Smooth muscle cell (in vitro differentiated cells): Measurements from ENCODE around the gene RND3. TPM values are rescaled to one million over a fixed set of nuclear protein-coding genes. Genes with fewer than 3 reads are reported as not detected.

Experiments used
- DNase-seq: peaks from one replicate; lab custom pipeline; 2025; ENCODE audit not compliant: unreplicated experiment; lab: John Stamatoyannopoulos, UW
- H2AFZ ChIP-seq: fragments of 200-600 bp; sonication (generic); 2 replicates; pipeline ENCODE4 v1.6.0; 2016; ENCODE audit warnings: antibody characterized with exemption, low read depth, mild to moderate bottlenecking
- H3F3A ChIP-seq: fragments of 200-600 bp; sonication (generic); 2 replicates; pipeline ENCODE4 v1.6.0; 2017; ENCODE audit warnings: antibody characterized with exemption, low read depth
- H3K27ac ChIP-seq: fragments of 200-600 bp; sonication (generic); 2 replicates; pipeline ENCODE4 v1.5.1; 2016; ENCODE audit warnings: low read depth, mild to moderate bottlenecking
- H3K27me3 ChIP-seq: fragments of 200-600 bp; sonication (generic); 2 replicates; pipeline ENCODE4 v1.6.1; 2016; ENCODE audit warnings: low read depth, mild to moderate bottlenecking
- H3K36me3 ChIP-seq: fragments of 200-600 bp; sonication (generic); 2 replicates; pipeline ENCODE4 v1.5.1; 2016; ENCODE audit warnings: low read depth
- H3K4me1 ChIP-seq: fragments of 200-600 bp; sonication (generic); 2 replicates; pipeline ENCODE4 v1.5.1; 2016; ENCODE audit warnings: low read depth
- H3K4me2 ChIP-seq: fragments of 200-600 bp; sonication (generic); 2 replicates; pipeline ENCODE4 v1.6.0; 2016; ENCODE audit warnings: mild to moderate bottlenecking
- H3K4me3 ChIP-seq: fragments of 200-600 bp; sonication (generic); 2 replicates; pipeline ENCODE4 v1.5.1; 2016; ENCODE audit warnings: mild to moderate bottlenecking
- H3K79me2 ChIP-seq: fragments of 200-600 bp; sonication (generic); 2 replicates; pipeline ENCODE4 v1.6.0; 2016; ENCODE audit warnings: low read depth, mild to moderate bottlenecking
- H3K9ac ChIP-seq: fragments of 200-600 bp; sonication (generic); 2 replicates; pipeline ENCODE4 v1.6.0; 2016; ENCODE audit warnings: low read depth
- H3K9me3 ChIP-seq: fragments of 200-600 bp; sonication (generic); replicated peaks from 2 replicates; pipeline ENCODE4 v1.5.1; 2016; ENCODE audit warnings: low read depth
- H4K20me1 ChIP-seq: fragments of 200-600 bp; sonication (generic); 2 replicates; pipeline ENCODE4 v1.6.0; 2016; ENCODE audit warnings: low read depth
- WGBS: methylation state at CpG from one replicate; pipeline ENCODE4 v1.1.7; 2016; ENCODE audit warnings: low lambda C conversion rate; 5-methylcytosine and 5-hydroxymethylcytosine counted together
- polyA plus RNA-seq: library from polyadenylated mRNA; unstranded; fragments of >200 nt; fragmentation: Nextera tagmentation; extraction: Ambion mirVana; gene quantifications from 2 replicates; pipeline ENCODE4 v1.2.1, GENCODE V29; 2016
- total RNA-seq: library from RNA; depleted of rRNA; stranded (reverse); fragments of >200 nt; gene quantifications from 2 replicates; pipeline ENCODE4 v1.2.3, GENCODE V29; 2014
- TF ChIP-seq, protein P1 (sequence below): fragments of 200-600 bp; sonication (generic); IDR thresholded peaks from 2 replicates; pipeline ENCODE4 v1.5.1; 2017; ENCODE audit warnings: borderline replicate concordance, mild to moderate bottlenecking, antibody characterized with exemption; ENCODE audit not compliant: insufficient read depth, poor library complexity, severe bottlenecking

The RND3 gene
- total and polyA plus RNA-seq, 2 experiments from 2014 or later, result 125 to 256 TPM

DNA sequence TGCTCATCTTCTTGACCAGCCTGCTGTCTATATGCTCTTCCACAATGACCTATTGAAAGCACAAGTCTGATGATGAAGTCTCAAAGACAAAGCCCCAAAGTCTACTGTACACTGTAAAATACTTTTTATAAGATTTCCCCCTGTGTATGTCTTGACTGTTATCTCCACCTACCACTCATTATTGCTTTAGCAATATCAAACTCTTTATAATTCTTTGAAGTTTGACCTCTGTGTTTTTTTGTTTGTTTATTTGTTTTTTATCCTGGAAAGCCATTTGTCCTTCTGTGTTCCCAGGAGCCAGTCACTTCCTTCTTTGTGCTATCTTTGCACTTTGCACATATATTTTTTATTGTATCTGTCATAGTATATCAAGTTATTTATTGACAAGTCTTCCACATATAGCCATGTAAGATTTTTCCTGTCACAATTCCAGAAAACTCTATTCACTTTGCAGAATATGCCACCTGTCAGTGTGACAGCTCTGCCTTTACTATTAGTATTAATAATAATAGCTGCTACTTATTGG lies 66.3 kb downstream of the RND3 start:
- Histone ChIP-seq H3K36me3 (no peaks in the 10 kb centered on the region), H3K4me1 (peaks cover 7% of the 10 kb centered on the region), H3K4me2 (no peak overlapping the region), H3K27ac (no peak overlapping the region), H2AFZ (no peak overlapping the region), H3K9ac (no peak overlapping the region), H3K27me3 (no peaks in the 10 kb centered on the region), H3K4me3 (no peak overlapping the region), H3K79me2 (no peaks in the 10 kb centered on the region), H4K20me1 (no peaks in the 10 kb centered on the region), H3F3A (no peaks in the 10 kb centered on the region), H3K9me3 (no peaks in the 10 kb centered on the region)
- TF ChIP-seq, protein P1, sequence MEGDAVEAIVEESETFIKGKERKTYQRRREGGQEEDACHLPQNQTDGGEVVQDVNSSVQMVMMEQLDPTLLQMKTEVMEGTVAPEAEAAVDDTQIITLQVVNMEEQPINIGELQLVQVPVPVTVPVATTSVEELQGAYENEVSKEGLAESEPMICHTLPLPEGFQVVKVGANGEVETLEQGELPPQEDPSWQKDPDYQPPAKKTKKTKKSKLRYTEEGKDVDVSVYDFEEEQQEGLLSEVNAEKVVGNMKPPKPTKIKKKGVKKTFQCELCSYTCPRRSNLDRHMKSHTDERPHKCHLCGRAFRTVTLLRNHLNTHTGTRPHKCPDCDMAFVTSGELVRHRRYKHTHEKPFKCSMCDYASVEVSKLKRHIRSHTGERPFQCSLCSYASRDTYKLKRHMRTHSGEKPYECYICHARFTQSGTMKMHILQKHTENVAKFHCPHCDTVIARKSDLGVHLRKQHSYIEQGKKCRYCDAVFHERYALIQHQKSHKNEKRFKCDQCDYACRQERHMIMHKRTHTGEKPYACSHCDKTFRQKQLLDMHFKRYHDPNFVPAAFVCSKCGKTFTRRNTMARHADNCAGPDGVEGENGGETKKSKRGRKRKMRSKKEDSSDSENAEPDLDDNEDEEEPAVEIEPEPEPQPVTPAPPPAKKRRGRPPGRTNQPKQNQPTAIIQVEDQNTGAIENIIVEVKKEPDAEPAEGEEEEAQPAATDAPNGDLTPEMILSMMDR, result no peak
- no peak for DNase-seq

DNA sequence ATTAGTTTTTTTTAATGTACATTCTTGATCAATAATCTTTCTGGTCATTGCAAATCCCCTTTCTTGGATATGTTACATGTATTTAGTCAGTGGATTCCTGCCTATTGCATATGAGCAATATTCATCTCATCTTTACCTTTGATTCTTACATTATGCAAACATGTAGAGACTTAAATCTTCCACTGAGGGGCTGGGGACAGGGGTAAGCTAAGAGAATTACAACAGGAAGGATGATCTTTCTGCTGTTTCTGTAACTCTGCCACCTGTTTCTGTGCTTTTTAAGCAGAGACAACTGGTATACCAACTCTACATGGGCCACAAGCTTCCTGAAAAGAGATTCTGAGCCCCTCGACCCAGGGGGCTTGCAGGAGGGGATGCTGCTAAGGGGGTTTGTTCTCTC lies 68.6 kb downstream of the RND3 start:
- Histone ChIP-seq H3F3A (no peaks in the 10 kb centered on the region), H3K4me1 (no peaks in the 10 kb centered on the region), H3K4me3 (no peak overlapping the region), H3K9ac (no peak overlapping the region), H4K20me1 (no peaks in the 10 kb centered on the region), H2AFZ (no peak overlapping the region), H3K79me2 (no peaks in the 10 kb centered on the region), H3K36me3 (no peaks in the 10 kb centered on the region), H3K4me2 (no peak overlapping the region), H3K27ac (no peak overlapping the region), H3K27me3 (no peaks in the 10 kb centered on the region), H3K9me3 (no peaks in the 10 kb centered on the region)
- TF ChIP-seq, protein P1, result no peak
- no peak for DNase-seq
- 61% methylated on average over 1 of the region's 1 CpG for WGBS
